Tibial nerve (tissue), 4 donors: ENCODE results near the gene TADA3. TPM values are rescaled to one million over a fixed set of nuclear protein-coding genes. Genes with fewer than 3 reads are reported as not detected.

Experiments
- DNase-seq, 2 donors: peaks; one replicate each; pipeline ENCODE4 v3.0.0-alpha.2; 2019; ENCODE audit warnings: low spot score in 2 of 2
- H3K27ac ChIP-seq, 4 donors: fragments of 200-600 bp; sonication (generic) in 3 of 4; one replicate each; pipeline ENCODE4 v1.5.1; 2017 to 2019; ENCODE audit warnings: mild to moderate bottlenecking in 1 of 4
- H3K27me3 ChIP-seq, 2 donors: fragments of 200-600 bp; sonication (generic) in 1 of 2; one replicate each; pipeline versions ENCODE4 v1.5.1 to v1.6.0; 2017 to 2019
- H3K36me3 ChIP-seq, 3 donors: fragments of 200-600 bp; sonication (generic); one replicate each; pipeline ENCODE4 v1.5.1; 2018 to 2019
- H3K4me1 ChIP-seq, 4 donors: fragments of 200-600 bp; sonication (generic) in 3 of 4; one replicate each; pipeline ENCODE4 v1.5.1; 2017 to 2019
- H3K4me3 ChIP-seq, 4 donors: fragments of 200-600 bp; sonication (generic) in 3 of 4; one replicate each; pipeline ENCODE4 v1.5.1; 2017 to 2019; ENCODE audit warnings: mild to moderate bottlenecking in 1 of 4, moderate library complexity in 1 of 4
- H3K9me3 ChIP-seq, 4 donors: fragments of 200-600 bp; sonication (generic) in 3 of 4; one replicate each; pipeline ENCODE4 v1.5.1; 2017 to 2019
- EP300 ChIP-seq, 2 donors: sonication (generic); formaldehyde crosslinking; IDR thresholded peaks; one replicate each; pipeline ENCODE4 v1.6.1; 2017; ENCODE audit warnings: antibody characterized with exemption in 2 of 2, mild to moderate bottlenecking in 1 of 2
- POLR2A ChIP-seq, 2 donors: fragments of 450-650 bp; IDR thresholded peaks; one replicate each; pipeline ENCODE4 v1.6.1; 2017; ENCODE audit warnings: antibody characterized with exemption in 2 of 2, mild to moderate bottlenecking in 2 of 2, moderate library complexity in 2 of 2
- WGBS, 2 donors: methylation state at CpG; one replicate each; pipeline ENCODE4 v1.1.5; 2018; 5-methylcytosine and 5-hydroxymethylcytosine counted together
- total RNA-seq, 4 donors: library from RNA; depleted of rRNA; stranded (reverse); fragments of >200 nt; gene quantifications; one replicate each; pipeline ENCODE4 v1.1.0, GENCODE V29; 2016
- TF ChIP-seq, protein P1 (sequence below), 5 experiments: fragments of 200-600 bp in 3 of 5; fragments of 450-650 bp in 2 of 5; sonication (generic) in 3 of 5; IDR thresholded peaks; one replicate each; pipeline ENCODE4 v1.5.1; 2016 to 2019; ENCODE audit warnings: antibody characterized with exemption in 5 of 5, mild to moderate bottlenecking in 3 of 5, moderate library complexity in 2 of 5

TADA3 gene
- total RNA-seq, 4 donors from 2014 or later = 56.1 to 69.0 (median 65.4) TPM

DNA sequence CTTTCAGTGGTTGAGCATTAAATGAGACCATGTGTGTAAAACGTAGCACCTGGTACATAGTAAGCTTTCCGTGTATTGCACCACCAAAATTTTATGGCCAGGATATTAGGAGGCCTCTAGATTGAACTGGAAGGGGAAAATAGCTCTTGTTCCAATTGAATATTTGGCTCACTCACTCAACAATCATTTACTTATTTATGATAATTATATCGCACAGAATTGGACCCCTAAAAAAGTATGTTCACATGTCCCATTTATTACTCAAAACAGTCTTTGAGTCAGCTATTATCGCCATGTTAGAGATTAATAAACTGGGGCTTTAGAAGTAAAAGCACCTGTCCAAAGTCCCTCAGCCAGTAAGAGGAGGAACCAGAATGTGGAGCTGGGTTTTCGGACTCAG is 12.7 kb upstream of the TADA3 start:
- TF ChIP-seq, protein P1, sequence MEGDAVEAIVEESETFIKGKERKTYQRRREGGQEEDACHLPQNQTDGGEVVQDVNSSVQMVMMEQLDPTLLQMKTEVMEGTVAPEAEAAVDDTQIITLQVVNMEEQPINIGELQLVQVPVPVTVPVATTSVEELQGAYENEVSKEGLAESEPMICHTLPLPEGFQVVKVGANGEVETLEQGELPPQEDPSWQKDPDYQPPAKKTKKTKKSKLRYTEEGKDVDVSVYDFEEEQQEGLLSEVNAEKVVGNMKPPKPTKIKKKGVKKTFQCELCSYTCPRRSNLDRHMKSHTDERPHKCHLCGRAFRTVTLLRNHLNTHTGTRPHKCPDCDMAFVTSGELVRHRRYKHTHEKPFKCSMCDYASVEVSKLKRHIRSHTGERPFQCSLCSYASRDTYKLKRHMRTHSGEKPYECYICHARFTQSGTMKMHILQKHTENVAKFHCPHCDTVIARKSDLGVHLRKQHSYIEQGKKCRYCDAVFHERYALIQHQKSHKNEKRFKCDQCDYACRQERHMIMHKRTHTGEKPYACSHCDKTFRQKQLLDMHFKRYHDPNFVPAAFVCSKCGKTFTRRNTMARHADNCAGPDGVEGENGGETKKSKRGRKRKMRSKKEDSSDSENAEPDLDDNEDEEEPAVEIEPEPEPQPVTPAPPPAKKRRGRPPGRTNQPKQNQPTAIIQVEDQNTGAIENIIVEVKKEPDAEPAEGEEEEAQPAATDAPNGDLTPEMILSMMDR (IDR thresholded peaks at IDR 0.05) = no peak
- TF ChIP-seq POLR2A (IDR thresholded peaks at IDR 0.05) (no peak), EP300 (IDR thresholded peaks at IDR 0.05) (no peak)
- Histone ChIP-seq H3K9me3 (no peaks in the 10 kb centered on the region), H3K27ac (no peak overlapping the region), H3K4me1 (peaks cover 0 to 12% (median 7%) of the 10 kb centered on the region in 4 donors), H3K36me3 (peaks cover 2 to 72% (median 40%) of the 10 kb centered on the region in 3 donors), H3K27me3 (no peaks in the 10 kb centered on the region), H3K4me3 (no peak overlapping the region)
- DNase-seq = no peak
- 88 to 90% methylated on average over 5 of the region's 5 CpGs for WGBS, 2 donors

DNA sequence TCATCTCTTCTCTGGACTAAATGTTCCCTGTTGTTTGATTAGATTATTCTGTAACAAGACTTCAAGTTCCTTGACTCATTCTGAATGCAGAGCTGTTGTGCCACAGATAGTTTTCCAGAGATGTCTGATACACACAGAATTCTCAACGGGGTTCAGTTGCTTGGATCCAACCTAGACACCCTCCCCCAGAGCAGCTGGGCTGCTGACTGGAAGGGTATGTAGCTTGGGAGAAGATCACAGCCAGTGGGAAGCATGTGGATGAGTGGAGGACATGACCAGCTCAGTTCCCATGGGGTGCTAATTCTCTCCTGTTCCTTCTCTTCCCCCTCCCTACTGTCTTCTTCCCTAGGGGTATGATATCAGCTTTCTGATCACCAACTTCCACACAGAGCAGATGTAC is 11.2 kb upstream of the TADA3 start:
- Histone ChIP-seq H3K27me3 (no peaks in the 10 kb centered on the region), H3K9me3 (no peaks in the 10 kb centered on the region), H3K36me3 (peaks cover 6 to 87% (median 53%) of the 10 kb centered on the region in 3 donors), H3K27ac (no peak overlapping the region), H3K4me3 (no peak overlapping the region), H3K4me1 (peaks cover 0 to 3% (median 0%) of the 10 kb centered on the region in 4 donors)
- 90% methylated on average over 1 of the region's 1 CpG for WGBS, 2 donors
- DNase-seq = no peak
- TF ChIP-seq POLR2A (IDR thresholded peaks at IDR 0.05) (no peak), EP300 (IDR thresholded peaks at IDR 0.05) (no peak)
- TF ChIP-seq, protein P1 (IDR thresholded peaks at IDR 0.05) = no peak

DNA sequence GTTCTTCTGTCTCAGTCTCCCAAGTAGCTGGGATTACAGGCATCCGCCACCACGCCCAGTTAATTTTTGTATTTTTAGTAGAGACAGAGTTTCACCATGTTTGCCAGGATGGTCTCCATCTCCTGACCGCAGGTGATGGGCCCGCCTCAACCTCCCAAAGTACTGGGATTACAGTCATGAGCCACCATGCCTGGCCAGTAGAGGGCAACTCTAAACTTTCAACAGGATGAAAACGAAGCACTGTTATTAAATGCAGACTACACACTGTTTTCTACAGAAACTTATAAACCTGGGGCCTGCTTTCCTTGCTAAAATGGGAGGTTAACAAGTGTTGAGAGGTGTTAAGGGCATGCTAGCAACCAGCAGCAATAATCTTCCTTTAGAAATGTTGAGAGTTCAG is 8.3 kb upstream of the TADA3 start:
- TF ChIP-seq, protein P1 (IDR thresholded peaks at IDR 0.05) = no peak
- TF ChIP-seq POLR2A (IDR thresholded peaks at IDR 0.05) = no peak
- no peak for TF ChIP-seq EP300 (IDR thresholded peaks at IDR 0.05)
- H3K36me3 ChIP-seq = peaks cover 6 to 95% (median 50%) of the 10 kb centered on the region in 3 donors
- no peaks in the 10 kb centered on the region for H3K27me3 ChIP-seq
- no peak for DNase-seq
- no peak overlapping the region for H3K4me3 ChIP-seq
- peaks cover 0 to 20% (median 3%) of the 10 kb centered on the region in 4 donors for H3K4me1 ChIP-seq
- no peak overlapping the region for H3K27ac ChIP-seq
- WGBS, 2 donors = 81 to 83% methylated on average over 5 of the region's 5 CpGs
- H3K9me3 ChIP-seq = no peaks in the 10 kb centered on the region

DNA sequence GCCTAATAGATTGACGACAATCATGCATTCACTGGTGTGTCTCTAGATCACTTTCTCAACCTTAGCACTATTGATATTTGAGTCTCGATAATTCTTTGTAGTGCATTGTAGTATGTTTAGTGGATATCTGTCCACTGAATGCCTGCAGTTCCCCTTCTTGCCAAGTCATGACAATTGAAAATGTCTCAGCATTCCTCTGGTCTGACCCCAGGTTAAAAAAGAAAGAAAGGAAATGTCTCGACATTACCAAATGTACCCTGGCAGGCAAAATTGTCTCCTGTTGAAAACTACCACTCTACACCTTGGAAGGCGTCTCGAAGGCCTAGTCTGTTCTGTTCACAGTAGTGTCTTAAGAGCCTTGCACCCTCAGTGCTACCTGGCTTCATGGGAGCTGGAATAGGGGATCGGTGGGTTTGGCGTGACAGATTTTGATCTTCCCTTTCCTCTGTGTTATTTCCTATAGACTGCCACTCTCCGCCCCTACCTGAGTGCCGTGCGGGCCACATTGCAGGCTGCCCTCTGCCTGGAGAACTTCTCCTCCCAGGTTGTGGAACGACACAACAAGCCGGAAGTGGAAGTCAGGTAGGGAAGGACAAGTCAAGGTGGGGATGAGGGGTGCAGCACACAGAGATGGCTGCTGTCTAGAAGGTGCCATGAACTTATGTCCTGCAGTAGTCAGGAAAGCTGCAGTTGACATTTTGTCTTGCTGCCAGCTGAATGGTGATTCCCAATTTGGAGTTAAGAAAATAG is 5.1 kb upstream of the TADA3 start:
- no peaks in the 10 kb centered on the region for H3K27me3 ChIP-seq
- no peak for DNase-seq
- no peaks in the 10 kb centered on the region for H3K9me3 ChIP-seq
- TF ChIP-seq, protein P1 (IDR thresholded peaks at IDR 0.05) = no peak
- TF ChIP-seq POLR2A (IDR thresholded peaks at IDR 0.05) (no peak), EP300 (IDR thresholded peaks at IDR 0.05) (no peak)
- H3K27ac ChIP-seq = no peak overlapping the region
- 92% methylated on average over 12 of the region's 12 CpGs for WGBS, 2 donors
- peaks cover 4 to 70% (median 29%) of the 10 kb centered on the region in 3 donors for H3K36me3 ChIP-seq
- H3K4me3 ChIP-seq = no peak overlapping the region
- peaks cover 0 to 41% (median 17%) of the 10 kb centered on the region in 4 donors for H3K4me1 ChIP-seq

DNA sequence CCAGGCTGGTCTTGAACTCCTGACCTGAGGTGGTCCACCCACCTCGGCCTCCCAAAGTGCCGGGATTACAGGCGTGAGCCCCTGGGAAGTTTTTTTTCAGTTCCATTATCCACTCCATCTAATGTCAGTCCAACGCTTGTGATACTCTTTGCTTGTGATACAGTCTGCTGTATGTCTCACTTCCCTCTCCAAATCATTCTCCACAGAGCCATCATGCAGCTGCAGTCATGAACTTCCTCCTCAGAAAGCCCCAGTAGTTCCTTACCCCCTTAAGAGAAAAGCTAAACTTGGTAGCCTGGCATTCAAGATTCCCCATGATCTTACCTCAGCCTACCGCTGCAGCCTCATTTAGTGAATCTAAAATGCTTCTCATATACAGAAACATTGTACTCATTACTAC is 2.9 kb upstream of the TADA3 start:
- peaks cover 4 to 61% (median 19%) of the 10 kb centered on the region in 3 donors for H3K36me3 ChIP-seq
- peaks cover 0 to 60% (median 28%) of the 10 kb centered on the region in 4 donors for H3K4me1 ChIP-seq
- no peaks in the 10 kb centered on the region for H3K9me3 ChIP-seq
- no peaks in the 10 kb centered on the region for H3K27me3 ChIP-seq
- H3K4me3 ChIP-seq = no peak overlapping the region
- DNase-seq = no peak
- TF ChIP-seq POLR2A (IDR thresholded peaks at IDR 0.05) (no peak), EP300 (IDR thresholded peaks at IDR 0.05) (no peak)
- TF ChIP-seq, protein P1 (IDR thresholded peaks at IDR 0.05) = no peak
- H3K27ac ChIP-seq = no peak overlapping the region
- 77 to 85% methylated on average over 5 of the region's 5 CpGs for WGBS, 2 donors
